Retinal pigment epithelial cell (primary cell): ENCODE measurements around the gene OR6C6.

Experiments used
- DNase-seq: peaks from one replicate; pipeline ENCODE4 v3.0.0-alpha.2; 2010; ENCODE audit warnings: low read depth
- H3K4me3 ChIP-seq: 2 replicates; pipeline ENCODE4 v1.5.1; 2011; ENCODE audit warnings: mild to moderate bottlenecking, low read length, control low read depth, moderate library complexity
- CTCF ChIP-seq: conservative IDR thresholded peaks from 2 replicates; pipeline ENCODE4 v1.5.1; 2011; ENCODE audit warnings: low read depth, low read length, control low read depth, inconsistent platforms

Gene OR6C6

GRCh38 chr12:55280991-55281390, 15.4 kb downstream of the OR6C6 start:
- TF ChIP-seq CTCF = no peak
- DNase-seq = no peak
- H3K4me3 ChIP-seq = no peak overlapping the region

- no peak for TF ChIP-seq CTCF
Observed at GRCh38 chr12:55258303-55258702, 38.1 kb downstream of the OR6C6 start.

GRCh38 chr12:55256831-55257230, 39.5 kb downstream of the OR6C6 start:
- no peak for DNase-seq
- TF ChIP-seq CTCF = no peak
- no peak overlapping the region for H3K4me3 ChIP-seq

More at GRCh38 chr12:55258303-55258702, 38.1 kb downstream of the OR6C6 start:
- H3K4me3 ChIP-seq = no peak overlapping the region
- DNase-seq = no peak

- no peak for TF ChIP-seq CTCF
- H3K4me3 ChIP-seq = no peak overlapping the region
- no peak for DNase-seq
Observed at GRCh38 chr12:55253281-55253680, 43.1 kb downstream of the OR6C6 start.

GRCh38 chr12:55250944-55251343, 45.4 kb downstream of the OR6C6 start:
- no peak for TF ChIP-seq CTCF
- no peak for DNase-seq
- H3K4me3 ChIP-seq = no peak overlapping the region

- H3K4me3 ChIP-seq = no peak overlapping the region
- no peak for DNase-seq
- TF ChIP-seq CTCF = no peak
Observed at GRCh38 chr12:55246159-55246558, 50.2 kb downstream of the OR6C6 start.

- no peak for DNase-seq
- no peak within 1 kb of the TSS for H3K4me3 ChIP-seq
- no peak for TF ChIP-seq CTCF
Observed at GRCh38 chr12:55244309-55244708, 52.1 kb downstream of the OR6C6 start, which contains the start of gene OR6C74. Gene OR6C74, plus strand, starts transcription at chr12:55244609. Its CDS starts 2,679 bp downstream, at chr12:55247288.
